K562 (cell line): Measurements from ENCODE around the gene MKNK1. TPM values are rescaled to one million over a fixed set of nuclear protein-coding genes. Genes with fewer than 3 reads are reported as not detected.

Experiments
- ATF3 ChIP-seq, 2 experiments: fragments of 450-650 bp in 1 of 2; sonication (generic) in 1 of 2; formaldehyde crosslinking in 1 of 2; IDR thresholded peaks in 1 of 2; conservative IDR thresholded peaks in 1 of 2; 2 replicates each; pipeline versions ENCODE4 v1.6.1 to v1.8.1; 2016 to 2023; ENCODE audit warnings: mild to moderate bottlenecking in 2 of 2, moderate library complexity in 2 of 2, inconsistent platforms in 1 of 2, missing genetic modification reagents in 1 of 2
- BCLAF1 ChIP-seq, 2 experiments: fragments of 450-650 bp in 1 of 2; IDR thresholded peaks; 2 replicates each; pipeline ENCODE4 v1.6.1; 2011 to 2017; ENCODE audit warnings: low read depth in 2 of 2, antibody characterized with exemption in 1 of 2, borderline replicate concordance in 1 of 2, low read length in 1 of 2, mild to moderate bottlenecking in 1 of 2, mixed read lengths in 1 of 2; ENCODE audit not compliant: control insufficient read depth in 1 of 2
- FOXJ3 ChIP-seq: sonication (generic); formaldehyde crosslinking; IDR thresholded peaks from 2 replicates; pipeline ENCODE4 v1.4.0; 2020; ENCODE audit warnings: mild to moderate bottlenecking, missing genetic modification reagents
- HDAC1 ChIP-seq, 2 experiments: fragments of 450-650 bp; IDR thresholded peaks; 2 replicates each; pipeline ENCODE4 v1.6.1; 2016 to 2017; ENCODE audit warnings: inconsistent platforms in 1 of 2, mild to moderate bottlenecking in 1 of 2, moderate library complexity in 1 of 2
- HEY1 ChIP-seq: fragments of 250-450 bp; sonication (Bioruptor Pico); IDR thresholded peaks from 2 replicates; pipeline ENCODE4 v1.5.0; 2020; ENCODE audit warnings: mild to moderate bottlenecking, moderate library complexity, borderline replicate concordance
- RBFOX2 ChIP-seq: fragments of 200-400 bp; formaldehyde crosslinking; IDR thresholded peaks from 2 replicates; pipeline ENCODE4 v1.6.1; 2017; ENCODE audit warnings: low read depth, mild to moderate bottlenecking, low read length, moderate library complexity
- RFX7 ChIP-seq: fragments of 250-450 bp; sonication (Bioruptor Pico); IDR thresholded peaks from 2 replicates; pipeline ENCODE4 v1.5.1; 2021; ENCODE audit warnings: mild to moderate bottlenecking
- SMARCB1 ChIP-seq: IDR thresholded peaks from 2 replicates; pipeline ENCODE4 v1.6.1; 2011; ENCODE audit warnings: improper control_type of control experiment, low read depth; ENCODE audit not compliant: insufficient read length
- SUPT5H ChIP-seq: fragments of 450-650 bp; IDR thresholded peaks from 2 replicates; pipeline ENCODE4 v1.6.1; 2016
- TAF7 ChIP-seq: fragments of 450-650 bp; IDR thresholded peaks from 2 replicates; pipeline ENCODE4 v1.6.1; 2016; ENCODE audit warnings: missing genetic modification characterization, missing compliant biosample characterization
- XRCC4 ChIP-seq: IDR thresholded peaks from one replicate; pipeline ENCODE4 v1.6.1; 2011; ENCODE audit not compliant: insufficient read depth, insufficient read length; ENCODE audit errors: extremely low read depth
- ZBTB17 ChIP-seq: fragments of 450-650 bp; formaldehyde crosslinking; IDR thresholded peaks from 2 replicates; pipeline ENCODE4 v1.4.0; 2020; ENCODE audit warnings: mild to moderate bottlenecking
- ZBTB9 ChIP-seq: fragments of 450-650 bp; formaldehyde crosslinking; IDR thresholded peaks from 2 replicates; pipeline ENCODE4 v1.4.0; 2020; ENCODE audit warnings: mild to moderate bottlenecking, moderate library complexity
- ZMIZ1 ChIP-seq, 2 experiments: fragments of 150-350 bp in 1 of 2; IDR thresholded peaks; 2 replicates each; pipeline ENCODE4 v1.6.1; 2012 to 2016; ENCODE audit warnings: low read depth in 2 of 2, low read length in 2 of 2, mild to moderate bottlenecking in 1 of 2, moderate library complexity in 1 of 2
- ZNF717 ChIP-seq: fragments of 250-450 bp; sonication (Bioruptor Pico); IDR thresholded peaks from 2 replicates; pipeline ENCODE4 v1.5.0; 2021
- polyA plus RNA-seq, 8 experiments: library from polyadenylated mRNA; depleted of rRNA in 4 of 8; stranded (reverse) in 5 of 8; unstranded in 3 of 8; fragments of >200 nt; fragmentation: Nextera tagmentation in 2 of 8; fragmentation: Illumina TruSeq in 1 of 8; extraction: Ambion mirVana in 2 of 8; extraction: Trizol in 1 of 8; gene quantifications; 2 replicates each; pipeline versions ENCODE4 v1.2.1 to v1.2.3, GENCODE V29; 2011 to 2014; ENCODE audit warnings: inconsistent platforms in 1 of 8, missing spikeins in 1 of 8
- total RNA-seq, 7 experiments: library from RNA; depleted of rRNA in 6 of 7; stranded (reverse); fragments of >200 nt in 6 of 7; fragmentation: Illumina TruSeq in 2 of 7; extraction: Trizol in 2 of 7; gene quantifications; 2 replicates each; pipeline versions ENCODE4 v1.2.1 to v1.2.3, GENCODE V29; 2011 to 2021; ENCODE audit warnings: low replicate concordance in 1 of 7
- TF ChIP-seq, protein P1 (sequence below), 3 experiments: fragments of 200-800 bp in 1 of 3; sonication (Bioruptor generic) in 1 of 3; sonication (generic) in 1 of 3; formaldehyde crosslinking in 1 of 3; IDR thresholded peaks; 2 replicates each; pipeline versions ENCODE4 v1.6.1 to v1.8.0; 2016 to 2022; ENCODE audit warnings: mild to moderate bottlenecking in 2 of 3, missing compliant biosample characterization in 2 of 3, missing genetic modification characterization in 2 of 3, missing genetic modification reagents in 1 of 3

MKNK1 gene
- total and polyA plus RNA-seq, 9 of the 15 experiments (the other 6 are each of a cell fraction or from before 2014, with no cell fraction given) = 27.7 to 51.3 (median 43.7) TPM

DNA sequence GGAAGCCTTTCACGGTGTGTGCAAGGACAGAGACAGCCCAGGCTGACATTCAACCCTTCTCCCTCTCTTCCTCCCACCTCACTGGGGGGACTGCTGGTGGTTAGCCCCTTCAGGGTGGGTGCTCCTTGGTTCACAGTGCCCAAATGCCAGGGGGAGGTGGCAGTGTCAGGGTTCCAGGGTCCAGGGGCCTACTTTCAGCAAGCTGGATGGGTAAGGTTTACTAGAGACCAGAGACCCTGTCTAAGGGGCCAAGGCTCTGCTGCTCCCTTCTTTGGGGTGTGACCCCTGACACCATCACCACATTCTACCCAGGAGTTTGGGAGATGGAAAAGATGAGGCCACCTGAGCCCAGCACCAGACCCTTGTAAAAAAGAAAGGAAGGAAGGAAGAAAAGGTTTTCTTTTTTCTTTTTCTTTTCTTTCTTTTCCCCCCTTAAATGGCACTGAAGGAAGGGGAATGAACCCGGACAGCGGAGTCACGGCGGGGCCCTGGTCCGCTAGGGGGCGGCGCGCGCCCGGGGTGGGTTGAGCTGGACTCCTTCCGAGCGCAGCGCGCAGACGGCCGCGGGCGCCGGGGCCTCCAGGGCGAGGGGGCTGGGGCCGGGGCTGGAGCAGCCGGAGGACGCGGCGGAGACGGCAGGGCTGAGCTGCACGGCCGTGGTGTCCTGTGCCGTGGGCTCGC, 71.4 kb downstream of the MKNK1 start (continued):
- TF ChIP-seq BCLAF1 (IDR thresholded peaks at IDR 0.05; ENCODE audit: borderline replicate concordance in 1 of 2, control insufficient read depth in 1 of 2, low read depth in 2 of 2, low read length in 1 of 2) (no peak), ZBTB9 (CRISPR knock-in tag) (no peak), FOXJ3 (CRISPR knock-in tag) (no peak), HEY1 (CRISPR knock-in tag) (no peak), RFX7 (CRISPR knock-in tag) (no peak), HDAC1 (IDR thresholded peaks at IDR 0.05) (no peak), ATF3 (IDR thresholded peaks at IDR 0.05) (no peak), ATF3 (CRISPR knock-in tag; conservative IDR thresholded peaks at IDR 0.05) (no peak), ZBTB17 (CRISPR knock-in tag) (no peak), SUPT5H (no peak), ZMIZ1 (IDR thresholded peaks at IDR 0.05; ENCODE audit: low read depth in 2 of 2, low read length in 2 of 2) (no peak), ZNF717 (CRISPR knock-in tag) (no peak), SMARCB1 (no peak), XRCC4 (no peak), TAF7 (tag) (no peak), RBFOX2 (peak; percentile 46; the same call in 1 of the 2 replicates)
- TF ChIP-seq, protein P1, sequence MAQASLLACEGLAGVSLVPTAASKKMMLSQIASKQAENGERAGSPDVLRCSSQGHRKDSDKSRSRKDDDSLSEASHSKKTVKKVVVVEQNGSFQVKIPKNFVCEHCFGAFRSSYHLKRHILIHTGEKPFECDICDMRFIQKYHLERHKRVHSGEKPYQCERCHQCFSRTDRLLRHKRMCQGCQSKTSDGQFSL (CRISPR knock-in tag; IDR thresholded peaks at IDR 0.05) = no peak
- TF ChIP-seq, protein P1 (tag; IDR thresholded peaks at IDR 0.05) = no peak
